Activated T-cell treated with anti-CD3 and anti-CD28 coated beads, Interleukin-2, amount 50 U/mL, for 1 hour (primary cell): ENCODE measurements around the gene NKD1.

Source experiments
- DNase-seq: peaks from one replicate; pipeline ENCODE4 v3.0.0-alpha.2; 2020

The NKD1 gene

DNA sequence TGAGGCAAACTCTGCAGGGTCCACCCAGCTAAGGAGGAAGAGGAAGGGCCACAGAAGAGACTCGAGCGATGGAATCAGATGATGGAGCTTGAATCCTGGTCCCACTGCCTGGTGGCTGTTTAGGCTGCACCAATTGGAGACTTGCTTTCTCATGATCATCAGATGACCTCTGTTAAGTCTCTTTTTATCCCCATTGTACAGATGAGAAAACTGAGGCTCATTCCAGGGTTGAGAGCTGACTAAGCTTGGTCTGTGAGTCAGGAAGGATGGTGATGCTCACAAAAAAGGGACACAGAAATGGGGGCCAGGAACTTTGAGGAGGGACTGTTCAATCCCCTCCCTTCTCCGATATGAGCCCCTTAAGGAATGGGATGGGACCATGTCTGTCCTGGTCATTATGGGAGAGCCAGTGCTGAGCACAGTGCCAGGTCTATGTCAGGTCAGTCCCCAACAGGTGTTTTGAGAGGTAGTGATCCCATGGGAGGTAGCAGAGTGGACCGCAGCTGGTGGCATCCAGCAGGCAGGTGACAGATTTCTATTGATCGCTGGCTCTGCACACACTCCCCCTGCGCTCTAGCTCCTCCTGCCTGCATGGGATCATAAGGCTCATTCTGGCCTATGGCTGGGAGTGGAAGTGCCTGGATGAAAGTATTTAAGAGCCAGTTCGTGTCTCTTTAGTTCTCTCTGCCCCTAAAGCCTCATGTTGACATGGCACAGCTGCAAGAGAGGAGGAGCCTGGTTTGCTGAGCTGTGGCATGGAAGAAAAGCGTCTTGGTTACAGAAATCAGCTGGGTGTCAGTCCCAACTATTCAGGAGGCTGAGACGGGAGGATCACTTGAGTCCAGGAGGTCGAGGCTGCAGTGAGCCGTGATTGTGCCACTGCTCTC lies 105.7 kb downstream of the NKD1 start:
- no peak for DNase-seq

- no peak for DNase-seq
Measured at GRCh38 chr16:50655558-50656055, 107.4 kb downstream of the NKD1 start.

DNA sequence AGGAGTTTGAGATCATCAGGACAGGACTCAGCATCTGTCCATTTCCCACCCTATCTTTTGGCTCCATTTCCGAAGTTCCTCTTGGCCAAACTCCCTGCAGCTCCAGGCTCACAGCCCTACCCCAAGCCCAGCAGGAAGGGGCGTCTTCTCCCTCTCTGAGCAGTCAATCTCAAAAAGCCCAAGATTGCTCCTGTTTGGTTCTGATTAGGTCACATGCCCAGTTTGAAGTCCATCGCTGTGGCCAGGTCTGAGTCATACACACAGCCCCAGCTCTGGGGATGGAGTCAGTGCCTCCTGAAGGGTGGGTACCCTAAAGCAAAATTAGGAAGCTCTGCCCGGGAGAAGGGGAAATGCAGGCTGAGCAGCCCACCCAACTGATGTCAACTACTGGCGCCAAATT lies 109.0 kb downstream of the NKD1 start:
- DNase-seq = no peak

DNA sequence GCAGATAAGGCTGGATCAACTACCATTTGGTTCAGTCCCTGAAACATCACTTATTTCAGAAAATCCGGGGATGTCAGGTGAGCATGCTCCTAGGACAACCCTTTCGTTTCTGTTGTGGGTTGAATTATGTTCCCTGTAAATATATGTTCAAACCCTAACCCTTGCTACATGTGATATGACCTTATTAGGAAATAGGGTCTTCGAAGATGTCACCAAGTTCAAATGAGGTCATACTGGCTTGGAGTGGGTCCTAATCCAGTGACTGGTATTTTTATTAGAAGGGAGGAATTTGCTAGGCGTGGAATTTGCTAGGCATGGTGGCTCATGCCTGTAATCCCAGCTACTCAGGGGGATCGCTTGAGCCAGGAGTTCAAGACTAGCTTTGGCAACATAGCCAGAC lies 111.6 kb downstream of the NKD1 start:
- DNase-seq = no peak

GRCh38 chr16:50662306-50662940 lies 114.2 kb downstream of the NKD1 start:
- no peak for DNase-seq

DNA sequence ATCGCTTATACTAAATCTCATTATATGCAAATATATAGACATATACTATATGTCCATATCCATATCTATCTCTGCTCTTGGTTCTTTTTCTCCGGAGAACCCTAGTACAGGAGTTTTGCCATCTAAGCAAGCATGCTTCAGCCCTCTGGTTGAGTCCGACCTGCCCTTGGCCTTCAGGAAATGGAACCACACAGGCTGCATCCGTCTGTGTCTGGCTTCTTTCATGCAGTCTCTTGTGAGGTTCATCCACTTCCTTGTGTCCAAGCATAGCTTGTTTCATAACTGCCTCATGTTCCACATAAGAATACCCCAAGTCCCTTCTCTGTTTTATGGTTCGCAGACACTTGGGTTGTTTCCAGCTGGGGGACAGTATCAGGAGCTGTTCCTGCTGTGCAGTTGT lies 116.1 kb downstream of the NKD1 start:
- no peak for DNase-seq

GRCh38 chr16:50665128-50665878 lies 117.1 kb downstream of the NKD1 start:
- peak; percentile 88 for DNase-seq

- DNase-seq = peak; percentile 51
Measured at GRCh38 chr16:50666658-50667496, 118.7 kb downstream of the NKD1 start.

DNA sequence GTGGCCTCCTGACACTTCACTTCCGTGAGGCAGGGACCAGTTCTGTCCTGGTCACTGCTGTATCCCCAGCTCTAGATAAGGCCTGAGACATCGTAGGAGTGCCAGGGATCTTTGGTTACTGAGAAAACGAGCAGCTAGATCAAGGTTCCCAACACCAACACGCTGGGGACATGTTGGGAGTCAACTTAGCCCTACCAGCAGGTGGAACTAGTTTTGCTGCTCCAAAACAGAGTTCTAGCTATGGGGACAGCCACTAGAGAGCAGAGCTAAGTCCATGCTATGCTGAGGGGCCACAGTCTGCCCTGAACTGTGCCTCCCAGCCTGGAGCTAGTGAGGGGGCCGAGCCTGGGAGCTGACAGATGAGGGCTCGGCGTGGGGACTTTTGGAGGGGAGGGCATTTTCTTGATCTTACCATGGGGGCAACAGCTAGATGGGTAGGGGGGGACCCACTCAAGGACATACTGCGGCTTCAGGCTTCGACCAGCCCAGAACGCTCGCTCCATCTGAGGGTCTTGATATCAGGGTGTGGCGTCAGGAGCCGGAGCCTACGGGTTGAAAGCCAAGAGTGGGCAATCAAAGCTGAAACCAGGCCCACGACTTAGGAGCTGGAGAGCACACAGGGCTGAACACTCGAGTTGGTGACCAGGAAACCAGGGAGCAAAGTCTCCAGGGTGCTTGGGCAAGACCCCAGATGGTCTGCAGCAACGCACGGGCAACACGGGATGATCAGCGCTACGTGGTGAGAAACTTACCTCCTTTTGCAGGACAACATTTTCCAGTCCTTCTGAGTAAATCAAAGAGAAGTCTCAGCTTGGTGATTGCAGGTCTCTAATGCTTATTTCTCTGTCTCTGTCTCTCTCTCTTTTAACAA lies 119.5 kb downstream of the NKD1 start:
- no peak for DNase-seq

DNA sequence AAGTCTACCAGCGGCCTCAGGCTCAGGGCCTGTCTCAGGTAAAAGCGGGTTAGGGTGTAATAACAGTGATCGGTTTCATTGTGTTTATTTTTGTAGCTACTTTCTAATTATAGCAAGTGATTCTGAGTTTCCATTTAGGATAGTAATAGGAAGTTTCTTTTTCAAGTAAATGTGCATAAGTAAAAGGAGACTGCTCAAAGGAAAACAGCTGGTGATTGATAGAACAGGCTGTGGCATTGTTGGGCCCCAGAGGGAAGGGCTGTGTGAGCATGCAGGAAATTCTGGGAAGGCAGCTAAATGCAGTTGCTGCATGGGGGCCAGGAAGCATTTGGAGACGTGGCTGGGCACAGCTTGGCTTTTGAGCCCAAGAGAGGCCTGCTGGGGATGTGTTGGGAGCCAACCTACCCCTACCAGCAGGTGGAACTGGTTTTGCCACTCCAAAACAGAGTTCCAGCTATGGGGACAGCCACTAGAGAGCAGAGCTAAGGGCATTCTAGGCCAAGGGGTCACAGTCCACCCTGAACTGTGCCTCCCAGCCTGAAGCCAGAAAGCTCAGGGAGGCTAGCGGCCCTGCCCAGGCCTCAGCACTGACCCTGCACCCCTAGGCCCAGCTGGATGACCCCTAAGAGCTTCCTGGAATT lies 120.3 kb downstream of the NKD1 start:
- no peak for DNase-seq

DNA sequence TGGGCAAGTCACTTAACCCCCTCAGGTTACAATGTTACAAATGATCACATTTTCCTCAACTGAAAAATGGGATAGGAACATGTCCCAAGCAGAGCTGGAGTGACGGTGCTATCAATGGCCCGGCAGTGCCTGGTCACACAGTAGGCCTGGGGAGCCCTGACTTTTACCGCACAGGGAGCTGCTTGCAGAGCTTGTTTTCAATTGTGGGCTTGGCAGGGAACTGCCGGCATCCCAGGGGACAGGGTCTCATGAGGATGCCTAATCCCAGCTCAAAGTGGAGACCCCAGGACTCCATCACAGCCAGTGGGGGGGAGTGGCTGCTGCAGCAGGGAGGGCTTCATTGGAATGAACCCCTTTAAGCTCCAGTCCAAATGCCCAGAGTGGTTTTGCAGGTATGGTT lies 121.5 kb downstream of the NKD1 start:
- DNase-seq = no peak

- DNase-seq = no peak
Measured at GRCh38 chr16:50670476-50670875, 122.3 kb downstream of the NKD1 start.

GRCh38 chr16:50671644-50672260 lies 123.6 kb downstream of the NKD1 start:
- DNase-seq = peak; percentile 44

DNA sequence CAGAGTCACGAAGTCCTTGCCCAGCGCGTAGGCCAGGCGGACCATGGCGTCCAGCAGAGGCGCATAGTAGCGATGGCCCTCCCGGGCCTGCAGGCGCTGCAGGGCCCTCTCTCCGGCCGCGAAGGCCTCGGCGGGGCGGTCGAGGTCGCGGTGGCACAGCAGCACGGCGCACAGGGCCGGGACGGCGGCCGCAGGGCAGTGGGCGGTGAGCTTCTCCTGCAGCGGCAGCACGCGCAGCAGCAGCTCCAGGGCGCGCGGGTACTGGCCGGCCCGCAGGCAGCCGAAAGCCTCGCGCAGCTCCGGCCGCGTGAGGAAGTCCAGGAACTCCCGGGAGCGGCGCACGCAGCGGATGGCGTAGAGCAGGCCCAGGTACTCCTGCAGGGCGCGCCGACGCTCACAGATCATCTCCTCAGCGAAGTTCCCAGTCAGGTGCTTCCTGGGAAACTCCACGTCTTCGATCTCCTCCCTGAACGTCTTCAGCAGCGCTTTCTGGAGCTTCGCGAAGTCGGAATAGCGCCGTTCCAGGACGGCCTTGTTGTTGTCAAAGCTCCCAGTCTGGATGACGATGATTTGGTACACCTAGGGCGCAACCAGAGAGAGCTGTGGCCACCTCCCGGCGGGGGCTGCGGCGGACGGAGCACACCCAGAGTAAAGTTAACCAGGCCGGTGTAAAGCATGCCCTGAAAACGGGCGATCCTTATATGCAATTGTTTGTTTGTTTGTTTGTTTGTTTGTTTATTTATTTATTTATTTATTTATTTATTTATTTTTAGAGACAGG lies 125.5 kb downstream of the NKD1 start:
- no peak for DNase-seq

GRCh38 chr16:50674831-50675230 lies 126.6 kb downstream of the NKD1 start:
- DNase-seq = no peak

GRCh38 chr16:50675686-50676610 lies 127.8 kb downstream of the NKD1 start:
- no peak for DNase-seq

GRCh38 chr16:50676684-50677225 lies 128.6 kb downstream of the NKD1 start:
- peak; percentile 16 for DNase-seq

- DNase-seq = peak; percentile 33
Measured at GRCh38 chr16:50677351-50677750, 129.2 kb downstream of the NKD1 start.
